RPMI7951 (cell line): ENCODE measurements around the gene ZDHHC7. TPM values are rescaled to one million over a fixed set of nuclear protein-coding genes. Genes with fewer than 3 reads are reported as not detected.
"Not testable (repeated sequence)": the region's sequence is repeated elsewhere in the genome, so short reads cannot be mapped to it uniquely, and the experiment has no call there.

Source experiments
- DNase-seq: peaks from one replicate; pipeline ENCODE4 v3.0.0-alpha.2; 2012; ENCODE audit warnings: low read depth
- total RNA-seq: library from RNA; depleted of rRNA; stranded (reverse); fragments of >200 nt; shearing (Covaris generic); gene quantifications from 2 replicates; pipeline ENCODE4 v1.2.3, GENCODE V29; 2014

ZDHHC7 gene
- total RNA-seq, 1 experiment from 2014 or later, result 46.4 TPM

- DNase-seq, result peak; percentile 71
Observed at GRCh38 chr16:84940670-84941551, 70.4 kb downstream of the ZDHHC7 start.

- not testable (repeated sequence) for DNase-seq
Observed at GRCh38 chr16:84938616-84939015, 72.7 kb downstream of the ZDHHC7 start.

GRCh38 chr16:84937196-84938005, 73.9 kb downstream of the ZDHHC7 start:
- DNase-seq, result no peak

- peak; percentile 54 for DNase-seq
Observed at GRCh38 chr16:84933774-84934631, 77.3 kb downstream of the ZDHHC7 start.

- DNase-seq, result peak; percentile 79
Observed at GRCh38 chr16:84932681-84933080, 78.7 kb downstream of the ZDHHC7 start.

GRCh38 chr16:84931506-84931905, 79.8 kb downstream of the ZDHHC7 start:
- no peak for DNase-seq

GRCh38 chr16:84931107-84931494, 80.2 kb downstream of the ZDHHC7 start:
- DNase-seq, result no peak

- no peak for DNase-seq
Observed at GRCh38 chr16:84930298-84931106, 80.8 kb downstream of the ZDHHC7 start.

GRCh38 chr16:84929421-84930297, 81.7 kb downstream of the ZDHHC7 start:
- DNase-seq, result no peak

- peak; percentile 29 for DNase-seq
Observed at GRCh38 chr16:84928679-84929420, 82.5 kb downstream of the ZDHHC7 start.

GRCh38 chr16:84927621-84928591, 83.4 kb downstream of the ZDHHC7 start:
- DNase-seq, result no peak

GRCh38 chr16:84926462-84926861, 84.9 kb downstream of the ZDHHC7 start:
- DNase-seq, result no peak

GRCh38 chr16:84925773-84926372, 85.5 kb downstream of the ZDHHC7 start:
- DNase-seq, result no peak

GRCh38 chr16:84925092-84925772, 86.1 kb downstream of the ZDHHC7 start:
- DNase-seq, result no peak

GRCh38 chr16:84924331-84925091, 86.8 kb downstream of the ZDHHC7 start:
- DNase-seq, result no peak
